Neuronal stem cell (in vitro differentiated cells): ENCODE data around the gene UPK1B.

Experiments used
- DNase-seq: peaks from one replicate; pipeline ENCODE4 v3.0.0-alpha.2; 2013; ENCODE audit warnings: low spot score
- H2AFZ ChIP-seq: one replicate; pipeline ENCODE4 v1.6.1; 2013; ENCODE audit warnings: mild to moderate bottlenecking, low read length, inconsistent platforms
- H2AK5ac ChIP-seq: 2 replicates; pipeline ENCODE4 v1.6.1; 2013; ENCODE audit warnings: low read depth, mild to moderate bottlenecking, inconsistent platforms, low read length, moderate library complexity, mixed read lengths
- H2BK120ac ChIP-seq: 2 replicates; pipeline ENCODE4 v1.6.1; 2013; ENCODE audit warnings: low read depth, mild to moderate bottlenecking, inconsistent platforms, low read length, moderate library complexity, mixed read lengths
- H2BK12ac ChIP-seq: one replicate; pipeline ENCODE4 v1.6.1; 2013; ENCODE audit warnings: low read length, inconsistent platforms
- H2BK15ac ChIP-seq: 2 replicates; pipeline ENCODE4 v1.6.1; 2013; ENCODE audit warnings: mild to moderate bottlenecking, low read length, inconsistent platforms, mixed read lengths
- H2BK5ac ChIP-seq: one replicate; pipeline ENCODE4 v1.6.1; 2013; ENCODE audit warnings: inconsistent platforms, mild to moderate bottlenecking, low read length, moderate library complexity
- H3K14ac ChIP-seq: one replicate; pipeline ENCODE4 v1.6.1; 2013; ENCODE audit warnings: low read length, inconsistent platforms
- H3K18ac ChIP-seq: 2 replicates; pipeline ENCODE4 v1.6.1; 2013; ENCODE audit warnings: low read length, inconsistent platforms
- H3K23ac ChIP-seq: 2 replicates; pipeline ENCODE4 v1.6.1; 2013; ENCODE audit warnings: low read depth, mild to moderate bottlenecking, mixed read lengths, low read length, inconsistent platforms; ENCODE audit not compliant: poor library complexity
- H3K27ac ChIP-seq: replicated peaks from 3 replicates; pipeline ENCODE4 v1.5.1; 2013; ENCODE audit warnings: low read length, inconsistent platforms
- H3K27me3 ChIP-seq, 3 experiments: 2 replicates each; pipeline ENCODE4 v1.6.1; 2013; ENCODE audit warnings: low read length in 3 of 3, mild to moderate bottlenecking in 2 of 3, inconsistent platforms in 1 of 3, low read depth in 1 of 3, mixed read lengths in 1 of 3, moderate library complexity in 1 of 3; ENCODE audit not compliant: control insufficient read depth in 3 of 3, insufficient read depth in 3 of 3
- H3K36me3 ChIP-seq, 2 donors: replicated peaks in 1 of 2; 2 replicates each; pipeline ENCODE4 v1.6.1; 2013; ENCODE audit warnings: low read length in 2 of 2; ENCODE audit not compliant: control insufficient read depth in 2 of 2, insufficient read depth in 2 of 2
- H3K4ac ChIP-seq: 2 replicates; pipeline ENCODE4 v1.6.1; 2013; ENCODE audit warnings: inconsistent platforms, mild to moderate bottlenecking, low read length, moderate library complexity
- H3K4me1 ChIP-seq, 2 donors: 1 replicate in 1 of 2; 2 replicates in 1 of 2; pipeline ENCODE4 v1.6.1; 2013; ENCODE audit warnings: low read length in 2 of 2, low read depth in 1 of 2; ENCODE audit not compliant: control insufficient read depth in 2 of 2, insufficient read depth in 1 of 2
- H3K4me2 ChIP-seq: one replicate; pipeline ENCODE4 v1.6.1; 2013; ENCODE audit warnings: mild to moderate bottlenecking, low read length, inconsistent platforms; ENCODE audit not compliant: insufficient read depth, poor library complexity, severe bottlenecking
- H3K4me3 ChIP-seq, 2 donors: 2 replicates each; pipeline ENCODE4 v1.5.1; 2013; ENCODE audit warnings: low read length in 2 of 2, mild to moderate bottlenecking in 2 of 2, inconsistent platforms in 1 of 2, moderate library complexity in 1 of 2
- H3K79me1 ChIP-seq: one replicate; pipeline ENCODE4 v1.6.1; 2013; ENCODE audit warnings: low read depth, mild to moderate bottlenecking, inconsistent platforms, low read length, moderate library complexity
- H3K9ac ChIP-seq: one replicate; pipeline ENCODE4 v1.6.1; 2013; ENCODE audit warnings: mild to moderate bottlenecking, low read depth, low read length, inconsistent platforms; ENCODE audit not compliant: poor library complexity
- H3K9me3 ChIP-seq, 2 donors: replicated peaks in 1 of 2; 2 replicates each; pipeline versions ENCODE3 to v1.6.1; 2013; ENCODE audit warnings: low read length in 2 of 2, mild to moderate bottlenecking in 2 of 2, inconsistent platforms in 1 of 2, low read depth in 1 of 2, mixed read lengths in 1 of 2, moderate library complexity in 1 of 2; ENCODE audit not compliant: control insufficient read depth in 2 of 2, insufficient read depth in 1 of 2
- H4K8ac ChIP-seq: one replicate; pipeline ENCODE4 v1.6.1; 2013; ENCODE audit warnings: low read depth, mild to moderate bottlenecking, inconsistent platforms, low read length, moderate library complexity
- H4K91ac ChIP-seq: one replicate; pipeline ENCODE4 v1.6.1; 2013; ENCODE audit warnings: low read length, low read depth, mild to moderate bottlenecking, inconsistent platforms; ENCODE audit not compliant: poor library complexity
- whole genome bisulfite sequencing, 2 donors: extraction: QIAGEN DNeasy Blood & Tissue Kit; methylation state at CpG; one replicate each; pipeline ENCODE4 v1.1.7; 2013; ENCODE audit warnings: missing lambda C conversion rate in 2 of 2, mixed read lengths in 1 of 2; ENCODE audit not compliant: insufficient read length in 2 of 2, insufficient replicate concordance in 1 of 2; ENCODE audit errors: extremely low coverage in 2 of 2; 5-methylcytosine and 5-hydroxymethylcytosine counted together

Gene UPK1B

DNA sequence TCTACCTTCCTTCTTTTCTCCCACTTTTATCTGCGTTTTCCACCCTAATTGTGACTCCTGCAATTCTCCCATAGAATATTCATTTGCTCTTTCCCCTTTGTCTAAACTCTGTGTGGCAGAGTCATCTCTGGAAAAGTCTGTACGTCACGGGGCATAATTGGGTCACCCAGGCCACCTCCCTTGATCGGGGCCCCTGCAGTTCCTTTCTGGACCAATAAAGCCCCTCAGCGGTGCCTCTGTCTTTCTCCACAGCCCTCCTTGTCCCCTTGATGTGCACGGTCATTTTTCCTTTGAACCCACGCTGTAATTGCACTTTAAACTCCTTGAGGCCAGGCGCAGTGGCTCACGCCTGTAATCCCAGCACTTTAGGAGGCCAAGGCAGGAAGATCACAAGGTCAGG is 10.7 kb downstream of the UPK1B start:
- Histone ChIP-seq H3K27me3 (peaks cover 0 to 3% (median 0%) of the 10 kb centered on the region in 3 experiments), H2BK120ac (no peak overlapping the region), H2AFZ (no peak overlapping the region), H3K4me1 (no peaks in the 10 kb centered on the region), H3K9me3 (no peaks in the 10 kb centered on the region), H3K23ac (no peak overlapping the region), H3K4me3 (no peak overlapping the region), H3K14ac (no peak overlapping the region), H4K8ac (no peak overlapping the region), H3K9ac (no peak overlapping the region), H3K4me2 (no peak overlapping the region), H4K91ac (no peak overlapping the region), H3K18ac (no peak overlapping the region), H3K4ac (no peak overlapping the region), H3K27ac (no peak overlapping the region), H3K79me1 (no peaks in the 10 kb centered on the region), H2BK15ac (no peak overlapping the region), H2BK5ac (no peak overlapping the region), H3K36me3 (no peaks in the 10 kb centered on the region), H2AK5ac (no peak overlapping the region), H2BK12ac (no peak overlapping the region)
- no peak for DNase-seq
- WGBS, 2 donors: no CpG with 5 or more reads among the region's 9 CpGs

DNA sequence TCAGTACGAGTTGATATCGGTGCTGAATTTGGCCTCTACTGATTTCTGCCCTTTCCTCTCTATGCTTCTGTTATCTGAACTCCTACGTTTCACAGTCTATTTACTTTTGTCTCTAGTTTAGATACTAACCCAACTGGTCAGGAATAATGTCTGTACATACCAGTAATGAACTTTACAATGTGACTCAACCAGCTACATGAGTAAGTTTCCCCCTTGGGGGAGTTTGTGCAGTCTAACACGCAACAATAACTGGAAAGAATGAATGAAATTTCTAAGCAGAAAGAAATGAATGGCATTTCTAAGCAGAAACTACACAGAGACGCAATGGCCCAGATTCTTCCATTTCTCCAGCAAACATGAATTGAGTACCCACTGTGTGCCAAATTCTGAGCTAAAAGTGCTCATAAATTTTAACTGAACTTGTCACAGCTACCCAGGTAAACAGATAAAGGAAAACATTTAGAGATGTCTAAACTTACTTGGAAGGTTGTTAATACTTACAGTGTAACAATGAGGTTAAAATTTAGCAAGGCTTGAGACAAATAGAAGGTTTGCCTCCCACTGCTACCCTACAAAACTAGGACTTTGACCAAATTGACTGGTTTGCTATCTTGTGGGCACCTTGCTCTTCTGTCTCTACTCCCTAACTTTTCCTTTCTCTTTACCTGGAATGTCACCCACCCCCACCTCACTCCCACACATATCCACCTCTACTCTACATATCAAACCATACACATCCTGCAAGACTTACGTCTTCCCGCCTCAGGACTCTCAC is 11.6 kb downstream of the UPK1B start:
- Histone ChIP-seq H3K4me2 (no peak overlapping the region), H2BK5ac (no peak overlapping the region), H3K4ac (no peak overlapping the region), H3K79me1 (no peaks in the 10 kb centered on the region), H2BK15ac (no peak overlapping the region), H3K9me3 (no peaks in the 10 kb centered on the region), H3K4me3 (no peak overlapping the region), H4K91ac (no peak overlapping the region), H2BK120ac (no peak overlapping the region), H3K14ac (no peak overlapping the region), H3K23ac (no peak overlapping the region), H3K27ac (no peak overlapping the region), H3K27me3 (peaks cover 0 to 3% (median 0%) of the 10 kb centered on the region in 3 experiments), H3K4me1 (no peaks in the 10 kb centered on the region), H3K18ac (no peak overlapping the region), H2AFZ (no peak overlapping the region), H2BK12ac (no peak overlapping the region), H4K8ac (no peak overlapping the region), H3K9ac (no peak overlapping the region), H3K36me3 (no peaks in the 10 kb centered on the region), H2AK5ac (no peak overlapping the region)
- no CpG with 5 or more reads among the region's 7 CpGs for WGBS, 2 donors
- DNase-seq: no peak

DNA sequence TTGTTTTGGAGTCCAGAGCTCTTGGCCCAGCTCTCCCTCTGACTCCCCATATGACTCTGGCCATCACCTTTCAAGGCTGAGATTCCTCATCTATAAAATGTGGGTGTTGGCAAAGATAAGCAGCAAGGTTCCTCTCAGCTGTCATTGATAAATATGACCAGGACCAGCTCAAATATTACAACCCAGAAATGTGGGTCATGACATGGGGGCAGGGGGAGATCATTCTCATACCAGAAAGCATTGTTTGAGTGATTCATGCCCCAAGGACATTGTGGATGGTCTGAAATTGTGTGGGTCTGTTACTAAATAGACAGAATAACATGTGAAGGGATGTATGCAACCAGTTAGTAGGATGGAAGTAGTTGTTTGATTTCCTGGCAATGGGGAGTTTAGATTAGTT is 13.9 kb downstream of the UPK1B start:
- no peak overlapping the region for H3K18ac ChIP-seq
- no peak overlapping the region for H2BK120ac ChIP-seq
- H3K27ac ChIP-seq: no peak overlapping the region
- no peak overlapping the region for H3K14ac ChIP-seq
- no peak overlapping the region for H3K4me3 ChIP-seq
- no peak overlapping the region for H4K91ac ChIP-seq
- no peak for DNase-seq
- no peak overlapping the region for H2BK12ac ChIP-seq
- no peak overlapping the region for H3K4ac ChIP-seq
- H3K23ac ChIP-seq: no peak overlapping the region
- no peaks in the 10 kb centered on the region for H3K79me1 ChIP-seq
- H2BK5ac ChIP-seq: no peak overlapping the region
- no peaks in the 10 kb centered on the region for H3K36me3 ChIP-seq
- H3K9me3 ChIP-seq: no peaks in the 10 kb centered on the region
- peaks cover 0 to 3% (median 0%) of the 10 kb centered on the region in 3 experiments for H3K27me3 ChIP-seq
- H2BK15ac ChIP-seq: no peak overlapping the region
- no peak overlapping the region for H4K8ac ChIP-seq
- no peak overlapping the region for H2AFZ ChIP-seq
- H3K9ac ChIP-seq: no peak overlapping the region
- H3K4me1 ChIP-seq: no peaks in the 10 kb centered on the region
- no peak overlapping the region for H2AK5ac ChIP-seq
- H3K4me2 ChIP-seq: no peak overlapping the region

DNA sequence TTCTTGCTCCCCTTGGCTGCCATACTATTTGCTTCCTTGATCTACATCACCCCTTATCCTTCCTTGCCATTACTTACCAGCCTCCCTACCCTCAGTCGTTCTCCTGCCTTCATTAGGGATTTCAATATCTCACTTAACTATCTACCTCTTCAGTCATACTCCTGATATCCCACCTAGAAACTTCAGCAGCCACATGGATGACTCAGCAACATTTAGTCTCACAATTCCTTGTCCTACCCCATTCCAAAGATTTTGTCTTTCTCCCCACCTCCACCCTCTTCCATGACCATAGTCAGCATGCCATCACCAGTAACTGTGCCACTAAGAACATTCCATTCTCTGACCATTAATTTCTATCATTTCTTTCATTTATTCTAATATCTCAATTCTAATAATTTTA is 18.4 kb downstream of the UPK1B start:
- no peak overlapping the region for H2AK5ac ChIP-seq
- no CpG with 5 or more reads among the region's 1 CpG for WGBS, 2 donors

More for the DNA sequence above, 18.4 kb downstream of the UPK1B start:
- Histone ChIP-seq H3K79me1 (no peaks in the 10 kb centered on the region), H3K9ac (no peak overlapping the region), H4K8ac (no peak overlapping the region), H4K91ac (no peak overlapping the region), H3K9me3 (no peaks in the 10 kb centered on the region), H2BK120ac (no peak overlapping the region), H3K4me3 (no peak overlapping the region), H2BK5ac (no peak overlapping the region), H2BK12ac (no peak overlapping the region), H2AFZ (no peak overlapping the region), H3K4me2 (no peak overlapping the region), H3K27me3 (peaks cover 0 to 3% (median 0%) of the 10 kb centered on the region in 3 experiments), H3K27ac (no peak overlapping the region), H2BK15ac (no peak overlapping the region), H3K36me3 (no peaks in the 10 kb centered on the region), H3K18ac (no peak overlapping the region), H3K14ac (no peak overlapping the region), H3K4ac (no peak overlapping the region), H3K23ac (no peak overlapping the region), H3K4me1 (no peaks in the 10 kb centered on the region)
- no peak for DNase-seq
